ENCODE data around the gene MEF2C. TPM values are rescaled to one million over a fixed set of nuclear protein-coding genes. Genes with fewer than 3 reads are reported as not detected.
"Not testable (repeated sequence)": the region's sequence is repeated elsewhere in the genome, so short reads cannot be mapped to it uniquely, and the experiment has no call there.

Gene MEF2C
- polyA plus RNA-seq, 1 donor: 42.4 TPM

GRCh38 chr5:88867638-88868037 is 15.3 kb downstream of the MEF2C start:
- no peak for DNase-seq

DNA sequence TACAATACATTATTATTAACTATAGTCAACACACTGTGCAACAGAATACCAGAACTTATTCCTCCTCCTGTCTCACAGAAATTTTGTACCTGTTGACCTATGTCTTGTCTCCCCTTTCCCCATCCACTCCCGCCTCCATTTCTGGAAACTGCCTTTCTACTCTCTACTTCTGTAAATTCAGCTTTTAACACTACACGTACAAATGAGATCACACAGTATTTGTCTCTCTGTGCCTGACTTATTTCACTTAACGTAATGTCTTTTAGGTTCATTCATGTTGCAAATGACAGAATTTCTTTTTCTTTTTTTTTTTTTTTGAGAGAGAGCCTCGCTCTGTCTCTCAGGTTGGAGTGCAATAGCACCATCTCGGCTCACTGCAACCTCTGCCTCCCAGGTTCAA is 19.5 kb downstream of the MEF2C start:
- DNase-seq: no peak

DNA sequence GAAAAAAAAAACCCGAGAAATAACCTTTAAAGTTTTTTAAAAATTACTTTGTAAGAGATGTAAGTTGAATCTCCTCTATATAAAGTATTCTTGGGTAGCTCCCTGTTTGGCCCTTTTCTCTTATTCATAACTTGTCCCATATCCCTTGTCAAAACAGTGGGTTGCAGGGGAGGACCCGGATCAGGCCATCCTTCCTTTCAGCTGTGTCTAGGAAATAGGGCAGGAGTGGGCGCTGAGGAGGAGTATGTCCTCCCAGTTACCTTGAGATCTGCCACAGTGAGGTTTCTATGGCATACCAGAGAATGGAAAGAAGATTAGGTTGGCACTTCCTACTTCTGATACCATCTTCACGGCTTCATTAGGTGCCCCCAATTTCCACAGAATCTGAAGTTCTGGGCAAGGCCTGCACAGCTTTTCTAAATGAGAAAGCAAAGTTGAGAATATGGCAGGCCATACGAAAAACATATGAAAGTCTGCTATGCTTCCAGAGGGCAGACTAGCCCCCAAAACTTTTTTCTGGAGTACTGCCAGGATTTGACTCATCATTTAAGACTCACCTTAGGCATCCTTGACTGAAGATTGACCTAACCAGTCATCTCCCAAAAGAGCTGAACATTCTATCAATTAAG is 20.3 kb downstream of the MEF2C start:
- DNase-seq: no peak

DNA sequence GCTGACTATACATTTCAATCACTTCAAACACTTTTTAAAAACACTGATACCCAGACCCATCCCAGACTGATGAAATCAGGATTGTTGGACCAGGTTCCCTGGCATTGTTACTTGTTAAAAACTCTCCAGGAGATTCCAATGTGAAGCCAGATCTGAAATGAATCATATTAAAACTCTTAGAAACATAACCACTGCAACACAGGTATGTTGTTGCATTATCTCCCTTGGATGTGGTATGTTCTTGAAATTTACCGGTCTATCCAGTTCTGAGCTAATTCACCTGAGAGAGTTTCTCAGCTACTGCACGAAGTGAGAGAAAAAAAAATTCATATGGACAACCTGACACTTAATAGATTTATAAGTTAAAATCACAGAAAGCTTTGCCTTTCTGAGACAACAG is 21.8 kb downstream of the MEF2C start:
- no peak for DNase-seq

- DNase-seq: no peak
Measured at GRCh38 chr5:88860501-88860900, 22.5 kb downstream of the MEF2C start.

GRCh38 chr5:88858392-88858791 is 24.6 kb downstream of the MEF2C start:
- no peak for DNase-seq

DNA sequence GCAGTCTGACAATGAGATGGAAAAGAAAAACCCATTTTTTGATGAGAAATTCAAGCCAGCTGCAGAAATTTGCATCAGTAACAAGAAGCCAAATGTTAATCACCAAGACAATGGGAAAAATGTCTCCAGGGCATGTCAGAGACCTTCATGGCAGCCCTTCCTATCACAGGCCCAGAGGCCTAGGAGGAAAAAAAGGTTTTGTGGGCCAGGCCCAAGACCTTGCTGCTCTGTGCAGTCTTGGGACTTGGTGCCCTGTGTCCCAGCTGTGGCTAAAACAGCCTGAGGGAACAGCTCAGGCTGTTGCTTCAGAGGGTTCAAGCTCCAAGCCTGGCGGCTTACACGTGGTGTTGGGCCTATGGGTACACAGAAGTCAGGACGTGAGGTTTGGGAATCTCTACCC is 26.6 kb downstream of the MEF2C start:
- not testable (repeated sequence) for DNase-seq

- no peak for DNase-seq
Measured at GRCh38 chr5:88854769-88855168, 28.2 kb downstream of the MEF2C start.

DNA sequence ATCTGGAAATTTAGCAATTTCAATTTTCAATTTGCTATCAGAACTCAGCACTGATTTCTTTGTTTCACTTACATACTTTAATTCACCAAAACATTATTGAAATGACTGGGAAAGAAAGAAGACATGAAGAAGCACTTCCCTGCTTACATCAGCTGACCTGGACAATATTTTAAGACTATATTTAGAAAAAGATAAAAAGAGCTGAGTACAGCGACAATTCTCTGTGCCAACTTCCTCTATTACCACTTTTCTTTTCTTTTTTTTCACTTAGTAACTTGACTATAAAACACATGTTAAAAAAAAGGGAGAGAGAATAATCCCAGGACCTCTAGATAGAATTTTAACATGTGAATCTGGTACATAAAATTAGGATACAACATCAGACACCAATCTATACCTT is 35.6 kb downstream of the MEF2C start:
- no peak for DNase-seq

- DNase-seq: no peak
Measured at GRCh38 chr5:88846434-88846833, 36.5 kb downstream of the MEF2C start.

DNA sequence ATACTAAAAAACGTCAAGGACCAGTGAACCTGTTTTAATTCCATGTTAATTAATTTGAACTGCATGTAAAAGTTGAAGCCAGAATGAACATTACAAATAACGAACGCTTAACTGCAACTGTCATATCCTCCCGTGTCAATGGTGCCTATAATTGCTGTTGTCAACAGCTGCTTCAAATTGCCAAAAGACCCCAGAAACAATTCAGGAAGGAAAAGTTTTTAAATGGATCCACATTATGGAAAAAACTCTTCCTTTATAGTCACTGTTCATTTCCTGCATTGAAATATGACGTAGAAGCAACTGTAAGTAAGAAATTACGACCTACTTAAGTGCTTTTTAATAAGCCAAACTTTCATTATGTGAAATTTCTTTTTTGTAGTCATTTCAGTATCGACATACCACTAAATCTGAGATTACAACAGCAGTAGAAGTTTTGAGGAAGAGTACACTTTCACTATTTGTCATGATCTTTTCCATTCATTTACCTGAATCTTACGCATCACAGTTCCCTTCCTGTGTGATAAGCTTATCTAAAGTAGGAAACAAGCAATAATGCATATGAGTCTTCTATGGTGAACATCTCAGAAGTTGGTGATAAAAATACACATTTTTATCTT is 37.8 kb downstream of the MEF2C start:
- DNase-seq: no peak

DNA sequence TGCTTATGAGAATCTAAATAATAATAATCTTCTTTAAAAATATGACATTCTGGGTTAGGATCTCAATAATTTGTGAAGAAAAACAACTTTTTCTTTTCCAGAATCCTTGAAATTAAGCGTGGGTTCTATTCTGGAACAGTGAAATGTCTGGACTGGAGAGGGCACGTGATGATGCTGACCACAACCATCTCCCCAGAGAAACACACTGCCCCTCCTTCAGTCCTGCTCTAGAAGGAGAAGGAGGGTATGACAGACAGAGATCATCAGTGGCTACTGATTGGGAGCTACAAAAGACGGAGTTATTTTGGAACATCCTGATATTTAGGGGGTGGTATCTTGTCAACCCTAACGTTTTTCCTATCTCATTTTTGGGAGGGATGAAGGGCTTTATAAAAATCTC is 40.2 kb downstream of the MEF2C start:
- no peak for DNase-seq

DNA sequence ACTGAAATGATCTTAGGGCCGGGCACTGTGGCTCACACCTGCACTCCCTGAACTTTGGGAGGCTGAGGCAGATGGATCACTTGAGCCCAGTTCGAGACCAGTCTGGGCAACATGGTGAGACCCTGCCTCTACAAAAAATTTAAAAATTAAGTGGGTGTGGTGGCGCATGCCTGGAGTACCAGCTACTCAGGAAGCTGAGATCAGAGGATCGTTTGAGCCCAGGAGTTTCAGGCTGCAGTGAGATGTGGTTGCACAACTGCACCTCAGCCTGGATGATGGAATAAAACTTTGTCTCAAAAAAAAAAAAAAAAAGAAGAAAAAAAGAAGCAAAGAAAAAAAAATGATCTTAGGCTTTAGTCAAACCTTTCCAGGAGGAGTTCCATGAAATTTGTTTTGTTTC is 41.8 kb downstream of the MEF2C start:
- no peak for DNase-seq

GRCh38 chr5:88840495-88840894 is 42.5 kb downstream of the MEF2C start:
- DNase-seq: no peak

DNA sequence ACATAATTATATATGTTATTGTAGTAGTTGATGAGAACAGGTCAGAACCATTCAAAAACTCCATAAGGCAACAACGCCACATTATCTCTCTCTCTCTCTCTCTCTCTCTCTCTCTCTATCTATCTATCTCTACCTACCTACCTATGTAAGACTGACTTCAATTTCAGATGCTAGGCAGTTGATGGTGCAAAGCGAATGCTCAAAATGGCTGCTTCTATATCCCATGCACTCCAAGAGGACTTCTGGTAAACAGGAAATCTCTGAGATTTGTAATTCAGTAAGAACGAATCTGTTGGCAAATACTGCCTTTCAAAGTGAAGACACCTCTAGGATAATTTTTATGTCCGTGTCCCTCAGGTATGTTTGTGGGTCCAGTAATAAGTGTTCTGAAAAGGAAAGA is 43.7 kb downstream of the MEF2C start:
- DNase-seq: no peak

GRCh38 chr5:88838500-88838899 is 44.5 kb downstream of the MEF2C start:
- DNase-seq: no peak

- no peak for DNase-seq
Measured at GRCh38 chr5:88837817-88838216, 45.2 kb downstream of the MEF2C start.

GRCh38 chr5:88837222-88837621 is 45.8 kb downstream of the MEF2C start:
- DNase-seq: no peak

- no peak for DNase-seq
Measured at GRCh38 chr5:88836195-88836838, 46.7 kb downstream of the MEF2C start.

- no peak for DNase-seq
Measured at GRCh38 chr5:88834499-88834898, 48.5 kb downstream of the MEF2C start.

DNA sequence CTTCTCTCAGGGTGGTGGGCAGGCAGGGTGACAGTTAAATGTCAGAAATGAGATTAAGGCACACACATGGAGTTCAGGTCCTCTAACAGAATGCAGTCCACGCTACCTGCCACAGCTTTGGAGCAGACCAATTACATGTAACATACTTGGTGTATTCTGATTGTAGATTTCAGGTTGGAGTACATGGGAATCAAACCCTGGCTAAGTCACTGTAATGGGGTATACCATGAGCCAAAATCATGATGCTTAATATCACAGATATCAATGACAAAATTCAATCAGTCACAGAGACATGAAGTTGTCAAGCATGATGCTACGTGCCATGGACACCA is 48.9 kb downstream of the MEF2C start:
- no peak for DNase-seq

DNA sequence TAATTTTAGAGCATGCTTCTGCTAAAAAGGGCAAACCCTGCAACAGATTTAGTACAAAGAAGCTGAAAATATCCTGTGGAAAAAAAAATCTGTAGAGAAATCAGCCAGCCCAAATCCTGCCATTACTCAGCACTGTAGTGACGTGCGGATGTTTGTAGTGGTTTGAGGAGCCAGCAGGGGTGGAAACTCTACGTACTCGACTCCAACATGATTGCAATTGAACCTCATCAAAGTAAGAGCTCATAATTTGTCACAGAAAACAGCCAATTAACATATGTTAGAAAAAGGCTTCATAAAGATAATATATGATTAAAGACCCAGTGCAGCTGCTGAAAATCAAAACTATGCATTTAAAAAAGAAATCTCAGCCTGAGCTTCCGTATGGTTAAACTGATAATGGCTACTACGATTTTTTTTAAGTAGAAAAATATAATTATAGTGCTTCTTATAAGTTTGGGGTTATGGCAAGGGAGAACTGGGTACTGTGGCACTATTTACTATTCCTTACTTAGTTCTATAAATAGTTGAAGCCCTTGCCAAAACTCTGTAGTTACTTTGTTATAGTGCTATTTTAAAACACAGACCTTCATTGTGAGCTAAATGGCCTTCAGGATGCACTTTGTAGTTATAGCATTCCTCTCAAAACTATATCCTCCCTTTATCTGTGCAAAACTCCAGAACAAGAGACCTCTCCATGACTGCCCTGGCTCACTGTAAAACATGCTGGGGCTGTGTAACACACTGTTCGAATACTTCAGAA is 49.4 kb downstream of the MEF2C start:
- DNase-seq: peak; percentile 30

- no peak for DNase-seq
Measured at GRCh38 chr5:88831816-88832215, 51.2 kb downstream of the MEF2C start.

Measured in left kidney (tissue), 2 donors.